Neural cell (in vitro differentiated cells): ENCODE results near the gene GPR173.
A peak's percentile ranks its signal among the peaks of the same experiment; 100 is the strongest.

ENCODE experiments used
- EP300 ChIP-seq: fragments of 450-650 bp; conservative IDR thresholded peaks from 2 replicates; pipeline ENCODE4 v1.6.1; 2014; ENCODE audit warnings: antibody characterized with exemption, mild to moderate bottlenecking, moderate library complexity; ENCODE audit not compliant: poor library complexity, severe bottlenecking
- EZH2 ChIP-seq: fragments of 200-600, 300-800 bp; shearing (Covaris generic), sonication (generic); IDR thresholded peaks from 2 replicates; pipeline ENCODE4 v1.6.1; 2014; ENCODE audit warnings: antibody characterized with exemption, low read length, borderline replicate concordance, mild to moderate bottlenecking; ENCODE audit not compliant: insufficient read depth, poor library complexity, severe bottlenecking
- MXI1 ChIP-seq: fragments of 450-650 bp; conservative IDR thresholded peaks from 2 replicates; pipeline ENCODE4 v1.6.1; 2014; ENCODE audit warnings: antibody characterized with exemption, mild to moderate bottlenecking; ENCODE audit not compliant: poor library complexity, severe bottlenecking
- POLR2AphosphoS5 ChIP-seq: IDR thresholded peaks from 2 replicates; pipeline ENCODE4 v1.6.1; 2012
- RAD21 ChIP-seq: fragments of 450-650 bp; conservative IDR thresholded peaks from 2 replicates; pipeline ENCODE4 v1.6.1; 2014; ENCODE audit warnings: antibody characterized with exemption, mild to moderate bottlenecking, moderate library complexity
- SMC3 ChIP-seq: fragments of 450-650 bp; conservative IDR thresholded peaks from 2 replicates; pipeline ENCODE4 v1.6.1; 2014; ENCODE audit warnings: antibody characterized with exemption, mild to moderate bottlenecking, moderate library complexity; ENCODE audit not compliant: poor library complexity
- TAF1 ChIP-seq: IDR thresholded peaks from 2 replicates; pipeline ENCODE4 v1.6.1; 2012; ENCODE audit warnings: low read depth
- TF ChIP-seq, protein P1 (sequence below): fragments of 450-650 bp; IDR thresholded peaks from 2 replicates; pipeline ENCODE4 v1.5.1; 2014; ENCODE audit warnings: antibody characterized with exemption, mild to moderate bottlenecking, moderate library complexity; ENCODE audit not compliant: poor library complexity, severe bottlenecking
- TF ChIP-seq, protein P2 (sequence below): IDR thresholded peaks from 2 replicates; pipeline ENCODE4 v1.6.1; 2012; ENCODE audit warnings: borderline replicate concordance

DNA sequence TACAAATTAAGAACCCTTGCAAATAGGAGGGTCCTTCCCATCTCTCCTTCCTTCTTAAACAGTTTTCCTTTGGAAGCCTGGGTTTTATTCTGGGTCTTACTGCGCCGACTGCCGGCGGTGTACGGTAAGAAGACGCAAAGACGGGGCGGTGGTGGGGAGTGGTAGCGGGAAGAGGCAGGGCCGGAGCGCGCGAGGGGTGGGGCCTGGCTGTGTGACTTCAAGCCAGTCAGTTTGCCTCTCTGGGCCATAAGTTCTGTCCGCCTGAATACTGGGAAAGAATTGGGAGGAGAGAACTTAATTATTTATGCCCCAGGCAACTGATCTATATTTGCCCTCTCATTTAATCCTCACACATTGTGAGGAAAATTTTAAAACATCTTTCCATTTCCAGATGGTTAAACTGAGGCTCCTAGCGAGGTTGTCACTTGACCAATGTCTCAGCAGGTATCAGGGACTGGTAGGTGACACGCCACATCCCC lies 44.6 kb downstream of the GPR173 start:
- TF ChIP-seq, protein P1, sequence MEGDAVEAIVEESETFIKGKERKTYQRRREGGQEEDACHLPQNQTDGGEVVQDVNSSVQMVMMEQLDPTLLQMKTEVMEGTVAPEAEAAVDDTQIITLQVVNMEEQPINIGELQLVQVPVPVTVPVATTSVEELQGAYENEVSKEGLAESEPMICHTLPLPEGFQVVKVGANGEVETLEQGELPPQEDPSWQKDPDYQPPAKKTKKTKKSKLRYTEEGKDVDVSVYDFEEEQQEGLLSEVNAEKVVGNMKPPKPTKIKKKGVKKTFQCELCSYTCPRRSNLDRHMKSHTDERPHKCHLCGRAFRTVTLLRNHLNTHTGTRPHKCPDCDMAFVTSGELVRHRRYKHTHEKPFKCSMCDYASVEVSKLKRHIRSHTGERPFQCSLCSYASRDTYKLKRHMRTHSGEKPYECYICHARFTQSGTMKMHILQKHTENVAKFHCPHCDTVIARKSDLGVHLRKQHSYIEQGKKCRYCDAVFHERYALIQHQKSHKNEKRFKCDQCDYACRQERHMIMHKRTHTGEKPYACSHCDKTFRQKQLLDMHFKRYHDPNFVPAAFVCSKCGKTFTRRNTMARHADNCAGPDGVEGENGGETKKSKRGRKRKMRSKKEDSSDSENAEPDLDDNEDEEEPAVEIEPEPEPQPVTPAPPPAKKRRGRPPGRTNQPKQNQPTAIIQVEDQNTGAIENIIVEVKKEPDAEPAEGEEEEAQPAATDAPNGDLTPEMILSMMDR, result peak; percentile 63
- no peak for TF ChIP-seq EZH2
- no peak for TF ChIP-seq TAF1
- TF ChIP-seq POLR2AphosphoS5, result no peak
- peak; percentile 62 for TF ChIP-seq RAD21
- no peak for TF ChIP-seq EP300
- TF ChIP-seq SMC3, result peak; percentile 57
- TF ChIP-seq, protein P2, sequence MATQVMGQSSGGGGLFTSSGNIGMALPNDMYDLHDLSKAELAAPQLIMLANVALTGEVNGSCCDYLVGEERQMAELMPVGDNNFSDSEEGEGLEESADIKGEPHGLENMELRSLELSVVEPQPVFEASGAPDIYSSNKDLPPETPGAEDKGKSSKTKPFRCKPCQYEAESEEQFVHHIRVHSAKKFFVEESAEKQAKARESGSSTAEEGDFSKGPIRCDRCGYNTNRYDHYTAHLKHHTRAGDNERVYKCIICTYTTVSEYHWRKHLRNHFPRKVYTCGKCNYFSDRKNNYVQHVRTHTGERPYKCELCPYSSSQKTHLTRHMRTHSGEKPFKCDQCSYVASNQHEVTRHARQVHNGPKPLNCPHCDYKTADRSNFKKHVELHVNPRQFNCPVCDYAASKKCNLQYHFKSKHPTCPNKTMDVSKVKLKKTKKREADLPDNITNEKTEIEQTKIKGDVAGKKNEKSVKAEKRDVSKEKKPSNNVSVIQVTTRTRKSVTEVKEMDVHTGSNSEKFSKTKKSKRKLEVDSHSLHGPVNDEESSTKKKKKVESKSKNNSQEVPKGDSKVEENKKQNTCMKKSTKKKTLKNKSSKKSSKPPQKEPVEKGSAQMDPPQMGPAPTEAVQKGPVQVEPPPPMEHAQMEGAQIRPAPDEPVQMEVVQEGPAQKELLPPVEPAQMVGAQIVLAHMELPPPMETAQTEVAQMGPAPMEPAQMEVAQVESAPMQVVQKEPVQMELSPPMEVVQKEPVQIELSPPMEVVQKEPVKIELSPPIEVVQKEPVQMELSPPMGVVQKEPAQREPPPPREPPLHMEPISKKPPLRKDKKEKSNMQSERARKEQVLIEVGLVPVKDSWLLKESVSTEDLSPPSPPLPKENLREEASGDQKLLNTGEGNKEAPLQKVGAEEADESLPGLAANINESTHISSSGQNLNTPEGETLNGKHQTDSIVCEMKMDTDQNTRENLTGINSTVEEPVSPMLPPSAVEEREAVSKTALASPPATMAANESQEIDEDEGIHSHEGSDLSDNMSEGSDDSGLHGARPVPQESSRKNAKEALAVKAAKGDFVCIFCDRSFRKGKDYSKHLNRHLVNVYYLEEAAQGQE, result no peak
- no peak for TF ChIP-seq MXI1
